ENCODE data around the gene GPER1.
"Not testable (repeated sequence)": the region's sequence is repeated elsewhere in the genome, so short reads cannot be mapped to it uniquely, and the experiment has no call there.

The GPER1 gene

DNA sequence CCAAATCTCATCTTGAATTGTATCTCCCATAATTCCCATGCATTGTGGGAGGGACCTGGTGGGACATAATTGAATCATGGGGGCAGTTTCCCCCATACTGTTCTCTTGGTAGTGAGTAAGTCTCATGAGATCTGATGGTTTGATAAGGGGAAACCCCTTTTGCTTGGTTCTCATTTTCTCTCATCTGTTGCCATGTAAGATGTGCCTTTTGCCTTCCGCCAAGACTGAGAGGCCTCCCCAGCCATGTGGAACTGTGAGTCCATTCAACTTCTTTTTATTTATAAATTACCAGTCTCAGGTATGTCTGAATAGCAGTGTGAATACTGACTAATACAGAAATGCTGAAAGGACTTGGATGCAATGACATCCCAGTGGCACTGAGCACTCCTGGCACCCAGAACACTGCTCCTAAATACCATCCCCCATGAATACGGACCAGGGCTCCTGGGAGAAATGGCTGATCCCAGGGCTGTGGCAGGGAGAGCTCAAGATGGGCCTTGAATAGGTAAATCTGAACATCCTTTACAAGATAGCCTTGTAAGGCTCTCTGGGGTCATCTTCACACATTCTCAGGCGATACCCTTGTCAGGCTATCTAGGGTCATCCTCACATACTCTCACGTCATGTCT, 52.7 kb downstream of the GPER1 start:
- in situ Hi-C loops (cut with MboI; ENCODE audit: low sequenced_read_pairs): no loop called here

- in situ Hi-C loops (cut with MboI; ENCODE audit: low sequenced_read_pairs): no loop called here
Observed at GRCh38 chr7:1141651-1142050, 53.7 kb downstream of the GPER1 start.

GRCh38 chr7:1142051-1142635, 54.2 kb downstream of the GPER1 start:
- in situ Hi-C loops (cut with MboI; ENCODE audit: low sequenced_read_pairs): no loop called here

GRCh38 chr7:1143031-1143430, 55.1 kb downstream of the GPER1 start:
- in situ Hi-C loops (cut with MboI; ENCODE audit: low sequenced_read_pairs): not testable (repeated sequence)

Data from HL-60/S4 treated with retinoic acid at 250 ng/mL for 4 days and 3 days (cell line).